SKM-1 (cell line): ENCODE results near the gene BNC1.
"Not testable (repeated sequence)": the region's sequence is repeated elsewhere in the genome, so short reads cannot be mapped to it uniquely, and the experiment has no call there.

ENCODE experiments used
- DNase-seq: peaks from one replicate; lab custom pipeline; 2025; ENCODE audit not compliant: unreplicated experiment; lab: John Stamatoyannopoulos, UW

Gene BNC1

GRCh38 chr15:83248151-83249029 lies 36.1 kb downstream of the BNC1 start:
- DNase-seq, result peak; percentile 59

GRCh38 chr15:83243634-83244033 lies 40.8 kb downstream of the BNC1 start:
- no peak for DNase-seq

GRCh38 chr15:83230242-83230641 lies 54.2 kb downstream of the BNC1 start:
- no peak for DNase-seq

- DNase-seq, result no peak
Observed at GRCh38 chr15:83225449-83225848, 59.0 kb downstream of the BNC1 start.

GRCh38 chr15:83221781-83222180 lies 62.7 kb downstream of the BNC1 start:
- not testable (repeated sequence) for DNase-seq

GRCh38 chr15:83219026-83219425 lies 65.4 kb downstream of the BNC1 start:
- DNase-seq, result no peak

- no peak for DNase-seq
Observed at GRCh38 chr15:83215306-83215705, 69.2 kb downstream of the BNC1 start.

GRCh38 chr15:83210619-83211018 lies 73.8 kb downstream of the BNC1 start:
- no peak for DNase-seq

GRCh38 chr15:83209333-83209732 lies 75.1 kb downstream of the BNC1 start:
- no peak for DNase-seq

- peak; percentile 15 for DNase-seq
Observed at GRCh38 chr15:83208367-83208661, 76.2 kb downstream of the BNC1 start.

- DNase-seq, result peak; percentile 8
Observed at GRCh38 chr15:83207660-83208366, 76.7 kb downstream of the BNC1 start, which contains the start of gene HDGFL3. Gene HDGFL3 (minus strand): TSS chr15:83207823. CDS start chr15:83207414, 409 bp downstream.

- DNase-seq, result no peak
Observed at GRCh38 chr15:83207009-83207659, 77.3 kb downstream of the BNC1 start.

GRCh38 chr15:83206526-83207008 lies 77.9 kb downstream of the BNC1 start:
- DNase-seq, result no peak
